ENCODE results near the gene KIFAP3.
"Not testable (repeated sequence)": the region's sequence is repeated elsewhere in the genome, so short reads cannot be mapped to it uniquely, and the experiment has no call there.

KIFAP3 gene

GRCh38 chr1:170074250-170075157, at the start of gene KIFAP3:
Gene KIFAP3 (minus strand): TSS chr1:170074695. CDS start chr1:170074467, 228 bp downstream.
- FAIRE-seq: peak; percentile 99
- DNase-seq (ENCODE audit: extremely low spot score, insufficient read length, low read depth): peak; percentile 88

GRCh38 chr1:170122366-170122765, 47.9 kb upstream of the KIFAP3 start:
- FAIRE-seq (no peak), DNase-seq (ENCODE audit: extremely low spot score, insufficient read length, low read depth) (no peak)

- FAIRE-seq: no peak
- DNase-seq (ENCODE audit: extremely low spot score, insufficient read length, low read depth): no peak
Observed at GRCh38 chr1:170114906-170115305, 40.4 kb upstream of the KIFAP3 start.

GRCh38 chr1:170113140-170113539, 38.6 kb upstream of the KIFAP3 start:
- DNase-seq (ENCODE audit: extremely low spot score, insufficient read length, low read depth); FAIRE-seq: not testable (repeated sequence)

- FAIRE-seq: no peak
- no peak for DNase-seq (ENCODE audit: extremely low spot score, insufficient read length, low read depth)
Observed at GRCh38 chr1:170097449-170097948, 23.0 kb upstream of the KIFAP3 start.

- DNase-seq (ENCODE audit: extremely low spot score, insufficient read length, low read depth): no peak
- FAIRE-seq: no peak
Observed at GRCh38 chr1:170096806-170097340, 22.4 kb upstream of the KIFAP3 start.

- FAIRE-seq (peak; percentile 9), DNase-seq (ENCODE audit: extremely low spot score, insufficient read length, low read depth) (no peak)
Observed at GRCh38 chr1:170095976-170096748, 21.7 kb upstream of the KIFAP3 start.

GRCh38 chr1:170094697-170095616, 20.5 kb upstream of the KIFAP3 start:
- not testable (repeated sequence) for DNase-seq (ENCODE audit: extremely low spot score, insufficient read length, low read depth); FAIRE-seq

GRCh38 chr1:170086399-170087032, 12.0 kb upstream of the KIFAP3 start:
- no peak for DNase-seq (ENCODE audit: extremely low spot score, insufficient read length, low read depth)
- FAIRE-seq: no peak

- DNase-seq (ENCODE audit: extremely low spot score, insufficient read length, low read depth) (no peak), FAIRE-seq (no peak)
Observed at GRCh38 chr1:170085091-170085490, 10.6 kb upstream of the KIFAP3 start.

- FAIRE-seq (no peak), DNase-seq (ENCODE audit: extremely low spot score, insufficient read length, low read depth) (no peak)
Observed at GRCh38 chr1:170078610-170079189, 4.2 kb upstream of the KIFAP3 start.

GRCh38 chr1:170077926-170078325, 3.4 kb upstream of the KIFAP3 start:
- no peak for DNase-seq (ENCODE audit: extremely low spot score, insufficient read length, low read depth)
- FAIRE-seq: no peak

GRCh38 chr1:170076952-170077351, 2.5 kb upstream of the KIFAP3 start:
- not testable (repeated sequence) for FAIRE-seq

GRCh38 chr1:170076199-170076598, 1.7 kb upstream of the KIFAP3 start:
- no peak for FAIRE-seq
- no peak for DNase-seq (ENCODE audit: extremely low spot score, insufficient read length, low read depth)

More at GRCh38 chr1:170076952-170077351, 2.5 kb upstream of the KIFAP3 start:
- not testable (repeated sequence) for DNase-seq (ENCODE audit: extremely low spot score, insufficient read length, low read depth)

GRCh38 chr1:170075186-170075585, 691 bp upstream of the KIFAP3 start:
- DNase-seq (ENCODE audit: extremely low spot score, insufficient read length, low read depth): no peak
- no peak for FAIRE-seq

- no peak for DNase-seq (ENCODE audit: extremely low spot score, insufficient read length, low read depth)
- no peak for FAIRE-seq
Observed at GRCh38 chr1:170073893-170074249, 624 bp downstream of the KIFAP3 start.

GRCh38 chr1:170071378-170071777, 3.1 kb downstream of the KIFAP3 start:
- no peak for DNase-seq (ENCODE audit: extremely low spot score, insufficient read length, low read depth)
- peak; percentile 74 for FAIRE-seq

- FAIRE-seq (peak; percentile 63), DNase-seq (ENCODE audit: extremely low spot score, insufficient read length, low read depth) (no peak)
Observed at GRCh38 chr1:170068923-170069322, 5.6 kb downstream of the KIFAP3 start.

All from GM18507 (cell line).